HepG2 (cell line): ENCODE data around the gene RPGR. TPM values are rescaled to one million over a fixed set of nuclear protein-coding genes. Genes with fewer than 3 reads are reported as not detected.

Experiments
- ATAC-seq: fragments of 200-7000 bp; cut with Tn5 transposase; 3 replicates; pipeline ENCODE4 v1.9.1; 2020; ENCODE audit warnings: mild to moderate bottlenecking, moderate library complexity
- BruUV-seq: library from RNA; stranded (reverse); fragments of 400-500 nt; replicated peaks from 2 replicates; lab custom pipeline; 2021; lab: Mats Ljungman, UMichigan
- CTCF ChIA-PET: fragments of 300-600 bp; formaldehyde crosslinking; extraction: SDS; loops from one replicate; lab custom pipeline; 2021; ENCODE audit warnings: low total read pairs, inconsistent platforms, low intra/inter-chr PET ratio; lab: Yijun Ruan, JAX
- POLR2A ChIA-PET: fragments of 350-600 bp; sonication (Branson Sonifier 250); formaldehyde crosslinking; loops from one replicate; lab custom pipeline; 2020; ENCODE audit warnings: antibody characterized with exemption, inconsistent platforms; lab: Yijun Ruan, JAX
- DNase-seq: peaks from one replicate; pipeline ENCODE4 v3.0.0-alpha.2; 2015; ENCODE audit warnings: low spot score
- FAIRE-seq: peaks from 3 replicates; lab custom pipeline; 2011; peaks lifted over from hg19 to GRCh38; lab: Jason Lieb, UNC
- H2AFZ ChIP-seq: one replicate; pipeline ENCODE4 v1.6.1; 2011; ENCODE audit warnings: low read length, inconsistent platforms
- H3K27ac ChIP-seq: fragments of 300-600 bp; 3 replicates; pipeline ENCODE4 v1.8.0; 2011; ENCODE audit warnings: mixed run types, mild to moderate bottlenecking, mixed read lengths, low read length, inconsistent platforms; ENCODE audit not compliant: insufficient read depth; ENCODE audit errors: extremely low read length
- H3K27me3 ChIP-seq, 2 experiments: fragments of 200-600 bp in 1 of 2; 2 replicates in 1 of 2; 3 replicates in 1 of 2; pipeline versions ENCODE4 v1.6.0 to v1.8.0; 2011; ENCODE audit warnings: low read length in 2 of 2, mild to moderate bottlenecking in 2 of 2, moderate library complexity in 2 of 2, inconsistent platforms in 1 of 2; ENCODE audit not compliant: insufficient read depth in 2 of 2, control insufficient read depth in 1 of 2
- H3K36me3 ChIP-seq, 2 experiments: fragments of 200-600 bp in 1 of 2; replicated peaks in 1 of 2; 2 replicates in 1 of 2; 3 replicates in 1 of 2; pipeline versions ENCODE4 v1.5.1 to v1.8.0; 2011; ENCODE audit warnings: low read length in 2 of 2, inconsistent platforms in 1 of 2; ENCODE audit not compliant: insufficient read depth in 2 of 2, control insufficient read depth in 1 of 2
- H3K4me1 ChIP-seq: 2 replicates; pipeline ENCODE4 v1.5.1; 2012; ENCODE audit warnings: low read length, inconsistent platforms; ENCODE audit not compliant: insufficient read depth
- H3K4me2 ChIP-seq: 2 replicates; pipeline ENCODE4 v1.6.0; 2011; ENCODE audit warnings: low read depth, low read length, inconsistent platforms
- H3K4me3 ChIP-seq, 3 experiments: fragments of 200-600 bp in 1 of 3; sonication (generic), shearing (Covaris generic) in 1 of 3; replicated peaks in 1 of 3; 2 replicates each; pipeline ENCODE4 v1.5.1; 2011 to 2016; ENCODE audit warnings: low read length in 3 of 3, inconsistent platforms in 2 of 3, low read depth in 2 of 3, mild to moderate bottlenecking in 2 of 3, control low read depth in 1 of 3, mixed read lengths in 1 of 3; ENCODE audit not compliant: insufficient read depth in 1 of 3
- H3K79me2 ChIP-seq: one replicate; pipeline ENCODE4 v1.6.1; 2011; ENCODE audit warnings: low read length, inconsistent platforms; ENCODE audit not compliant: insufficient read depth
- H3K9ac ChIP-seq: 2 replicates; pipeline ENCODE4 v1.6.0; 2011; ENCODE audit warnings: mild to moderate bottlenecking, low read depth, low read length, inconsistent platforms; ENCODE audit not compliant: insufficient read depth
- H3K9me3 ChIP-seq: 2 replicates; pipeline ENCODE4 v1.5.1; 2012; ENCODE audit warnings: mild to moderate bottlenecking, low read length
- H4K20me1 ChIP-seq: 2 replicates; pipeline ENCODE4 v1.6.0; 2011; ENCODE audit warnings: inconsistent platforms, mild to moderate bottlenecking, low read length, moderate library complexity; ENCODE audit not compliant: insufficient read depth
- MLX ChIP-seq: IDR thresholded peaks from 2 replicates; pipeline ENCODE4 v1.6.1; 2016
- TBL1XR1 ChIP-seq: fragments of 150-350 bp; IDR thresholded peaks from 2 replicates; pipeline ENCODE4 v1.6.1; 2014; ENCODE audit warnings: borderline replicate concordance, low read length; ENCODE audit not compliant: partially characterized antibody
- ZBTB26 ChIP-seq: IDR thresholded peaks from 2 replicates; pipeline ENCODE4 v1.6.1; 2016; ENCODE audit warnings: missing compliant biosample characterization, missing genetic modification reagents, borderline replicate concordance
- ZBTB39 ChIP-seq: sonication (generic); formaldehyde crosslinking; IDR thresholded peaks from 2 replicates; pipeline ENCODE4 v1.5.0; 2020; ENCODE audit warnings: missing genetic modification reagents
- WGBS: methylation state at CpG from one replicate; pipeline ENCODE4 v1.1.6; 2017; ENCODE audit warnings: low lambda C conversion rate; 5-methylcytosine and 5-hydroxymethylcytosine counted together
- in situ Hi-C: cut with HindIII; loops from 2 replicates; pipeline ENCODE4 v1.10.0; 2017; ENCODE audit warnings: low pct_unique_long_range_greater_than_20kb; ENCODE audit not compliant: extremely low pct_ligation_motif_present
- intact Hi-C: fragments of 100-400 bp; cut with micrococcal nuclease; formaldehyde crosslinking; loops from one replicate; pipeline ENCODE4 v1.10.0; 2022; ENCODE audit not compliant: unreplicated experiment
- polyA plus RNA-seq, 8 experiments: library from polyadenylated mRNA; depleted of rRNA in 3 of 8; stranded (reverse) in 7 of 8; unstranded in 1 of 8; fragments of >200 nt; fragmentation: Illumina TruSeq in 4 of 8; extraction: Trizol in 4 of 8; gene quantifications; 2 replicates each; pipeline versions ENCODE4 v1.2.1 to v1.2.3, GENCODE V29; 2011 to 2016; ENCODE audit warnings: low read depth in 4 of 8, missing spikeins in 1 of 8, mixed read lengths in 1 of 8; ENCODE audit not compliant: insufficient read depth in 1 of 8
- total RNA-seq, 5 experiments: library from RNA; depleted of rRNA; stranded (reverse); fragments of >200 nt; fragmentation: Illumina TruSeq; extraction: Trizol; gene quantifications; 2 replicates each; pipeline ENCODE4 v1.2.3, GENCODE V29; 2016; ENCODE audit warnings: low read depth in 1 of 5
- TF ChIP-seq, protein P1 (sequence below): sonication (generic); formaldehyde crosslinking; IDR thresholded peaks from 2 replicates; pipeline ENCODE4 v1.8.0; 2022; ENCODE audit warnings: missing genetic modification reagents, low read depth, mild to moderate bottlenecking, borderline replicate concordance

The RPGR gene
- total and polyA plus RNA-seq, 2 of the 13 experiments (the other 11 are each of a cell fraction or from before 2014, with no cell fraction given), result 2.1 to 12.1 TPM

DNA sequence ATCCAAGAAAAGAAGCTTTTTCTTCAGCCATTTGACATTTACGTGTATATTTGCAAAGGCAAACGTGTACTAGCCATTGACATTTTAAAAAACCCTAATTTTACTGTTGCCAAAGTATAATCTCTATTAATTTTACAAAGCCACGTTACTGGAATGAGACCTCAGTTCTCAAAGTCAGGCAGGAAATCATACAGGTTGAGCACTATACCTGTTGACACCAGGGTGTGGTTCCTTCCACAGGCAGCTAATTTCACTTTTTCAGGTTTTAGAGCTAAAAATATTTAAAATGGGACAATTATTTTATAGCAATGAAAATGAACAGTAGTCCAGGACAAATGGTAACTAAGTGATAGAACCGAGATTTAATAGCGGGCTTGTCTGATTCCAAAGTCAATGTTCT is 6.5 kb downstream of the RPGR start (continued):
- TF ChIP-seq TBL1XR1 (no peak), ZBTB39 (CRISPR knock-in tag) (no peak)
- TF ChIP-seq, protein P1, sequence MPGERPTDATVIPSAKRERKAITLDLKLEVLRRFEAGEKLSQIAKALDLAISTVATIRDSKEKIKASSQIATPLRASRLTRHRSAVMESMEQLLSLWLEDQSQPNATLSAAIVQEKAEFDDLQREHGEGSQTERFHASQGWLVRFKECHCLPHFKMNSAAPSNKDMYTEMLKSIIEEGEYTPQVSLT (CRISPR knock-in tag), result no peak

DNA sequence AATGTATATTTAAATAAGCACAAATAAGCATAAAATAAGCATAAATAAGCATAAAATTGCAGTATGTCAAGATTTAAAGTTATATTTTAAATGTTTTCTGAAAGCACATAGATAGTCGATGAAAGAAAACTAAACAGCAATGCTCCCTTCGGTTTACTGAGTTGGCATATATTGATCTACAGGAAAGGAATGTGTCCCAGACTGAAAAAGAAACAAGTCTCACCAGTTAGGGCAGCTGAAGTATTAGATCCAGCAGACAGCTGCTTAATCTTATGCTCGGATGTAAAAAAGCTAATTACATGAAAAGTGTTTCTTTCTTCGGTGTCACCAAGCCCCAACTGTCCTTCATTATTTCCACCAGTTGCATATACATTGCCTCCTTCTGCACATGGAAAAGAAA is 8.7 kb downstream of the RPGR start:
- Histone ChIP-seq H3K79me2 (no peaks in the 10 kb centered on the region), H3K4me1 (peaks cover 21% of the 10 kb centered on the region), H2AFZ (no peak overlapping the region), H3K9me3 (no peaks in the 10 kb centered on the region), H3K4me3 (no peak overlapping the region), H3K27ac (no peak overlapping the region), H4K20me1 (no peaks in the 10 kb centered on the region), H3K27me3 (no peaks in the 10 kb centered on the region), H3K9ac (no peak overlapping the region), H3K4me2 (no peak overlapping the region), H3K36me3 (no peaks in the 10 kb centered on the region; a peak in 1 of 5 replicates)
- WGBS, result 88% methylated on average over 4 of the region's 4 CpGs
- BruUV-seq, result no TSS peak
- in situ Hi-C loops (no loop called here), intact Hi-C loops (no loop called here)
- no peak for ATAC-seq
- ChIA-PET POLR2A (no interaction called here), CTCF (no interaction called here)
- TF ChIP-seq MLX (CRISPR knock-in tag) (no peak), ZBTB26 (no peak)
- no peak for FAIRE-seq
- no peak for DNase-seq
